ENCODE measurements around the gene RAB11FIP4. TPM values are rescaled to one million over a fixed set of nuclear protein-coding genes. Genes with fewer than 3 reads are reported as not detected.

Gene RAB11FIP4
- total RNA-seq, 1 donor: under 0.01 TPM

DNA sequence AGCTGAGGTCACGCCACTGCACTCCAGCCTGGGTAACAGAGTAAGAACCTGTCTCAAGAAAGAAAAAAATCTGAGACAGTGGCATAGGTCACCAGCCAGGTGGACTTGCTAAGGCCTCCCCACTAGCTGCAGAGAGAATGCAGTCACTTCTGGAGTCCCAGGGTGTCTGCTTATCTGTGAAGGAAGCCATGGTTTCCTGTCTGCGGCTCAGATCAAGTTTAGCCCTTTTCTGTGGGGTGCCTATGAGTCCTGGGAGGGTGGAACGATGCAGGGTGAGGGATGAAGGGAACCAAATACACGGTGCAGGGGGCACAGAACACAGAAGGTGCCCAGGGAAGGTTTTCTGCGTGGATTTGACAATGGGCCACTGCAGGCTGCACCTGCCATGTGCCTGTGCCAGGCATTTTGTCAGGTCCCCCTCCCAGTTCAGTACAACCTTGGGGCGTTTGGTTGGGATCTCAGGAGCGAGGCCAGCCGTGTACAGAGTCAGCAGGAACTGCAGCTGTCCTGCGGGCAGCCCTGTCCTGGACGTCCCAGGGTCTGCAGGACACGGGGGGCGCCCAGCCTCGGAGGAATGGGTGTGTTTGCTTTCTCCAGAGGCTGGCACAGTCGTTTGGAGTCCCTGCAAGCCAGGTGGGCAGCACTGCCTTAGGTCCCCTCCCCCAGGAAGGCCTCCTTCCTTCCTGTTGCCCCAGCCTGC, 41.8 kb downstream of the RAB11FIP4 start:
- no peak overlapping the region for H3K4me3 ChIP-seq (ENCODE audit: low read depth, low read length)
- no peak for DNase-seq (ENCODE audit: low read depth)
- TF ChIP-seq CTCF (IDR thresholded peaks at IDR 0.05; ENCODE audit: insufficient read depth, low read depth, low read length): no peak

DNA sequence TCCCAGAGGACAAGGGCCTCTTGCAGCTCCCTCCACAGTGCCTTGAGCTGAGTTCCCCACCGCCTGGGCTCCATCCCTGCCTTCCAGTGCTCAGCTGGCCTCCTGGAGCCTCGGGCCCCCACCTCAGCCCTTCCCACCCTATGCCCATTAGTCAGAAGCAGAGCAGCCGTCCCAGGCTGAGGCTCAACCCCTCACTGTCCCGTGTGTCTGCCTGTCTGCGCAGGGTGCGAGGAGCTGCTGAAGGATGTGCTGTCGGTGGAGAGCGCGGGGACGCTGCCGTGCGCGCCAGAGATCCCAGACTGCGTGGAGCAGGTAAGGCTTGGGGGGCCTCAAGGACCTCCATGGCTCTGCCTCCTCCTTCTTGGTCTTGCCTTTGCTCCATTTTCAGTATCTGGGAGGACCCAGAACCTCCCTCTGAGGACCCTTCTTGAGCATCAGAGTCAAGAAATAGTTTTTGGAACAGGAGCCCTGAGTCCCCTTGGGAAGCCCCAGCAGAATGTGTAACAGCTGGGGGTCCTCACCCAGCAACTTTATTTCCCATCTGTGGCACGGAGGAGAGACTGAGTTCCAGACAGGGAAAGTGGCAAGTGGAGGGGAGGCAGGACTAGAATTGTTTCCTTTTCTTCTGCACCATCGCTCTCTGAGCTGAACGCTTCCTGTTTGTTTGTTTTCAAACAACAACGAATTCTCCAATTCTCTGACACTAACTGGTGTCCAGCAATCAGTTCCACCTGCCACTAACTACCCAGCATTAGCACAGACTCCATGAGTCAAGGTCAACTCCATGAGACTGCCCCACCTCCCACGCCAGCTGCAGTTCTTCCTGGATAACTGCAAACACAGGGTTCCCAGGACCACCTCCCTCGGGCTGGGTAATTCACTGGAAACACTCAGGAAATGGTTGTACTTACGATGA, 42.6 kb downstream of the RAB11FIP4 start:
- DNase-seq (ENCODE audit: low read depth): no peak
- no peak for TF ChIP-seq CTCF (IDR thresholded peaks at IDR 0.05; ENCODE audit: insufficient read depth, low read depth, low read length)
- no peak overlapping the region for H3K4me3 ChIP-seq (ENCODE audit: low read depth, low read length)

DNA sequence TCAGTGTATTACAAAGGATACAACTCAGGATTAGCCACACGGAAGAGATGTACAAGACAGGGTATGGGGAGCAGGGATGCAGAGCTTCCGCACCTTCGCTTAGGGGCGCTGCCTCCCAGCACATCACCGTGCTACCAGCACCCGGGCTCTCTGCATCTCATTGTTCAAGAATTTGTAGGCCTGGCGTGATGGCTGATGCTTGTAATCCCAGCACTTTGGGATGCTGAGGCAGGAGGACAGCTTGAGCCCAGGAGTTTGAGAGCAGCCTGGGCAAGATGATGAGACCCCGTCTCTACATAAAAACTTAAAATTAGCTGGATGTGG, 43.2 kb downstream of the RAB11FIP4 start:
- no peak for TF ChIP-seq CTCF (IDR thresholded peaks at IDR 0.05; ENCODE audit: insufficient read depth, low read depth, low read length)
- no peak overlapping the region for H3K4me3 ChIP-seq (ENCODE audit: low read depth, low read length)
- no peak for DNase-seq (ENCODE audit: low read depth)

- no peak for DNase-seq (ENCODE audit: low read depth)
- no peak for TF ChIP-seq CTCF (IDR thresholded peaks at IDR 0.05; ENCODE audit: insufficient read depth, low read depth, low read length)
- no peak overlapping the region for H3K4me3 ChIP-seq (ENCODE audit: low read depth, low read length)
These were observed 44.1 kb downstream of the RAB11FIP4 start for GRCh38 chr17:31435581-31435980.

DNA sequence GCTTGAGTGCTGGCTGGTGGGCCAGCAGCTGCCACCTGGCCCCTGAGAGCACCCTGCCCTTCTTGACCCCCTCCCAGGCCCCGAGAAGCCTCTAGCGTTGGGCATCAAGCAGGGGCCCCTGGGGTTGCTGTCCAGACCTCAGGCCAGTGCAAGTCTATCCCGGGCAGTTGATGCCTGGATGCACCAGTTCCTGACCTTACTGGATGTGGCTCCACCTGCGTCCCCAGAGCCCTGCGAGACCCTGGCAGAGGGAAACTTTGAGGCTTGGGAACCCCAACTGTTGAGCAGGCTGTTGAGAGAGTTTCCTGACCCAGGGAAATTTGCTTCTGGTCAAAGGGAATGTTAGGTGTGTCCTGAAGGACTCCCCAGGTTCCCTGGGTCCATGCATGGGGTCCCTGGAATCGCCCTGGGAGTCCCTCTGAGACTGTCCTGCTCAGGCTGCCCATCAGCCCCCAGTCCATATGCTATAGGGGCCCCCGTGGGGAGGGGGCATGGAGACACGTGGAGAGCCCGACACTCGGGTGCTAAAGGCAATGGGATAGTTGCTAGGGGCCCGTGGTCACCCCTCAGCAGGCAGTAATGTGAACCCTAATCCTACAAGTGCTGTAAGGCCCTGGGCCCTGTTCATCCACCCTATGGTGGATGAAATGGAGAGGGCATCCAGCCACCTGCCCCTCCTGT, 46.4 kb downstream of the RAB11FIP4 start:
- no peak for TF ChIP-seq CTCF (IDR thresholded peaks at IDR 0.05; ENCODE audit: insufficient read depth, low read depth, low read length)
- no peak overlapping the region for H3K4me3 ChIP-seq (ENCODE audit: low read depth, low read length)
- DNase-seq (ENCODE audit: low read depth): no peak

DNA sequence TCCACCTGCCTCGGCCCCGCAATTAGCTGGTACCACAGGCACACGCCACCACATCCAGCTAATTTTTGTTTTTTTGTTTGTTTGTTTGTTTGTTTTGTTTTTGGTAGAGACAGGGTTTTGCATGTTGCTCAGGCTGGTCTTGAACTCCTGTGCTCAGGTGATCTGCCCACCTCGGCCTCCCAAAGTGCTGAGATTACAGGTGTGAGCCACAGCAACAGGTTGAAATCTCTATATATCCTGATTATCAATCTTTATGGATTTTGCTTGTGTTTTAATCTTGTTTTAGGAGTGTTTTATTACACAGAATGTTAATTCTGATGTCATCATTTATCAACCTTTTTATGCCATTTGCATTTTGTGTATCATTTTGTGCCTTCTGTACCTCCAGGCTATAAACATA, 48.2 kb downstream of the RAB11FIP4 start:
- DNase-seq (ENCODE audit: low read depth): no peak
- H3K4me3 ChIP-seq (ENCODE audit: low read depth, low read length): no peak overlapping the region
- no peak for TF ChIP-seq CTCF (IDR thresholded peaks at IDR 0.05; ENCODE audit: insufficient read depth, low read depth, low read length)

Data from fibroblast of villous mesenchyme (primary cell).